ENCODE results near the gene SLC6A8. TPM values are rescaled to one million over a fixed set of nuclear protein-coding genes. Genes with fewer than 3 reads are reported as not detected.
"Not testable (repeated sequence)": the region's sequence is repeated elsewhere in the genome, so short reads cannot be mapped to it uniquely, and the experiment has no call there.

SLC6A8 gene
- polyA plus RNA-seq, 4 donors = 16.8 to 64.5 (median 46.2) TPM

GRCh38 chrX:153704021-153704526, 16.3 kb downstream of the SLC6A8 start:
- no peak for DNase-seq (ENCODE audit: low read depth in 4 of 4, low spot score in 3 of 4)

GRCh38 chrX:153704631-153705402, 17.1 kb downstream of the SLC6A8 start:
- DNase-seq (ENCODE audit: low read depth in 4 of 4, low spot score in 3 of 4) = not testable (repeated sequence)

- DNase-seq (ENCODE audit: low read depth in 4 of 4, low spot score in 3 of 4) = not testable (repeated sequence)
Measured at GRCh38 chrX:153705403-153706060, 17.8 kb downstream of the SLC6A8 start.

- DNase-seq (ENCODE audit: low read depth in 4 of 4, low spot score in 3 of 4) = no peak
Measured at GRCh38 chrX:153706799-153707198, 19.1 kb downstream of the SLC6A8 start.

- DNase-seq (ENCODE audit: low read depth in 4 of 4, low spot score in 3 of 4) = no peak
Measured at GRCh38 chrX:153707406-153707805, 19.7 kb downstream of the SLC6A8 start.

- DNase-seq (ENCODE audit: low read depth in 4 of 4, low spot score in 3 of 4) = peak in 1 of 4 donors; percentile 50
Measured at GRCh38 chrX:153708415-153708814, 20.7 kb downstream of the SLC6A8 start.

- DNase-seq (ENCODE audit: low read depth in 4 of 4, low spot score in 3 of 4) = no peak
Measured at GRCh38 chrX:153709726-153710674, 22.3 kb downstream of the SLC6A8 start.

GRCh38 chrX:153714256-153714655, 26.5 kb downstream of the SLC6A8 start:
- DNase-seq (ENCODE audit: low read depth in 4 of 4, low spot score in 3 of 4) = no peak

- DNase-seq (ENCODE audit: low read depth in 4 of 4, low spot score in 3 of 4) = no peak
Measured at GRCh38 chrX:153717445-153717844, 29.7 kb downstream of the SLC6A8 start.

GRCh38 chrX:153719238-153719637, 31.5 kb downstream of the SLC6A8 start:
- DNase-seq (ENCODE audit: low read depth in 4 of 4, low spot score in 3 of 4) = no peak

GRCh38 chrX:153719701-153720100, 32.0 kb downstream of the SLC6A8 start:
- no peak for DNase-seq (ENCODE audit: low read depth in 4 of 4, low spot score in 3 of 4)

- no peak for DNase-seq (ENCODE audit: low read depth in 4 of 4, low spot score in 3 of 4)
Measured at GRCh38 chrX:153722704-153723350, 35.1 kb downstream of the SLC6A8 start.

GRCh38 chrX:153723351-153724251, 35.9 kb downstream of the SLC6A8 start:
- no peak for DNase-seq (ENCODE audit: low read depth in 4 of 4, low spot score in 3 of 4)

- DNase-seq (ENCODE audit: low read depth in 4 of 4, low spot score in 3 of 4) = peak in 3 of 4 donors; percentile 61 to 69 (median 64)
Measured at GRCh38 chrX:153724252-153725038, 36.7 kb downstream of the SLC6A8 start, which contains the start of the genes ABCD1 and BCAP31. Gene ABCD1 (plus strand): TSS chrX:153724856. CDS start chrX:153725267, 411 bp downstream. Gene BCAP31 (minus strand): TSS chrX:153724387. CDS start chrX:153723244, 1,143 bp downstream.

- DNase-seq (ENCODE audit: low read depth in 4 of 4, low spot score in 3 of 4) = no peak
Measured at GRCh38 chrX:153725039-153725831, 37.5 kb downstream of the SLC6A8 start.

GRCh38 chrX:153725832-153726285, 38.1 kb downstream of the SLC6A8 start:
- no peak for DNase-seq (ENCODE audit: low read depth in 4 of 4, low spot score in 3 of 4)

Measured in left renal pelvis (tissue), 4 donors.